ENCODE measurements around the gene BORCS8.

Gene BORCS8

GRCh38 chr19:19170053-19170872 is 21.7 kb downstream of the BORCS8 start, which contains the start of gene MEF2B:
Gene MEF2B (minus strand): TSS chr19:19170263. CDS start chr19:19150735, 19,528 bp downstream.
- H3K27ac Mint-ChIP-seq = no peak within 1 kb of the TSS
- no peaks in the 10 kb centered on the region for H3K9me3 Mint-ChIP-seq
- TF ChIP-seq, protein P1, sequence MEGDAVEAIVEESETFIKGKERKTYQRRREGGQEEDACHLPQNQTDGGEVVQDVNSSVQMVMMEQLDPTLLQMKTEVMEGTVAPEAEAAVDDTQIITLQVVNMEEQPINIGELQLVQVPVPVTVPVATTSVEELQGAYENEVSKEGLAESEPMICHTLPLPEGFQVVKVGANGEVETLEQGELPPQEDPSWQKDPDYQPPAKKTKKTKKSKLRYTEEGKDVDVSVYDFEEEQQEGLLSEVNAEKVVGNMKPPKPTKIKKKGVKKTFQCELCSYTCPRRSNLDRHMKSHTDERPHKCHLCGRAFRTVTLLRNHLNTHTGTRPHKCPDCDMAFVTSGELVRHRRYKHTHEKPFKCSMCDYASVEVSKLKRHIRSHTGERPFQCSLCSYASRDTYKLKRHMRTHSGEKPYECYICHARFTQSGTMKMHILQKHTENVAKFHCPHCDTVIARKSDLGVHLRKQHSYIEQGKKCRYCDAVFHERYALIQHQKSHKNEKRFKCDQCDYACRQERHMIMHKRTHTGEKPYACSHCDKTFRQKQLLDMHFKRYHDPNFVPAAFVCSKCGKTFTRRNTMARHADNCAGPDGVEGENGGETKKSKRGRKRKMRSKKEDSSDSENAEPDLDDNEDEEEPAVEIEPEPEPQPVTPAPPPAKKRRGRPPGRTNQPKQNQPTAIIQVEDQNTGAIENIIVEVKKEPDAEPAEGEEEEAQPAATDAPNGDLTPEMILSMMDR (IDR thresholded peaks at IDR 0.05) = no peak
- peak; percentile 92 for DNase-seq
- no peaks in the 10 kb centered on the region for H3K36me3 Mint-ChIP-seq (ENCODE audit: low read depth)
- peak within 1 kb of the TSS; percentile 75 for H3K4me3 Mint-ChIP-seq
- peaks cover 42% of the 10 kb centered on the region for H3K27me3 Mint-ChIP-seq (ENCODE audit: low read depth, poor library complexity)
- peaks cover 30% of the 10 kb centered on the region for H3K4me1 Mint-ChIP-seq

GRCh38 chr19:19169236-19170052 is 22.5 kb downstream of the BORCS8 start:
- Mint-ChIP-seq H3K27ac (no peak overlapping the region), H3K4me3 (peak overlapping the region; percentile 75), H3K4me1 (peaks cover 30% of the 10 kb centered on the region), H3K36me3 (ENCODE audit: low read depth) (no peaks in the 10 kb centered on the region), H3K9me3 (no peaks in the 10 kb centered on the region), H3K27me3 (ENCODE audit: low read depth, poor library complexity) (peaks cover 42% of the 10 kb centered on the region)
- no peak for DNase-seq
- TF ChIP-seq, protein P1 (IDR thresholded peaks at IDR 0.05) = no peak

- H3K9me3 Mint-ChIP-seq = no peaks in the 10 kb centered on the region
- TF ChIP-seq, protein P1 (IDR thresholded peaks at IDR 0.05) = no peak
- H3K27ac Mint-ChIP-seq = no peak overlapping the region
- peaks cover 42% of the 10 kb centered on the region for H3K27me3 Mint-ChIP-seq (ENCODE audit: low read depth, poor library complexity)
- peaks cover 30% of the 10 kb centered on the region for H3K4me1 Mint-ChIP-seq
- H3K36me3 Mint-ChIP-seq (ENCODE audit: low read depth) = no peaks in the 10 kb centered on the region
- no peak overlapping the region for H3K4me3 Mint-ChIP-seq
- no peak for DNase-seq
Measured at GRCh38 chr19:19167612-19168011, 24.3 kb downstream of the BORCS8 start.

- Mint-ChIP-seq H3K9me3 (no peaks in the 10 kb centered on the region), H3K27ac (no peak overlapping the region), H3K4me3 (no peak overlapping the region), H3K36me3 (ENCODE audit: low read depth) (no peaks in the 10 kb centered on the region), H3K27me3 (ENCODE audit: low read depth, poor library complexity) (peaks cover 32% of the 10 kb centered on the region), H3K4me1 (peaks cover 9% of the 10 kb centered on the region)
- TF ChIP-seq, protein P1 (IDR thresholded peaks at IDR 0.05) = no peak
- DNase-seq = no peak
Measured at GRCh38 chr19:19165396-19165795, 26.6 kb downstream of the BORCS8 start.

- no peak for DNase-seq
- Mint-ChIP-seq H3K4me3 (no peak overlapping the region), H3K27ac (no peak overlapping the region), H3K27me3 (ENCODE audit: low read depth, poor library complexity) (peaks cover 5% of the 10 kb centered on the region), H3K36me3 (ENCODE audit: low read depth) (no peaks in the 10 kb centered on the region), H3K9me3 (no peaks in the 10 kb centered on the region), H3K4me1 (no peaks in the 10 kb centered on the region)
- TF ChIP-seq, protein P1 (IDR thresholded peaks at IDR 0.05) = no peak
Measured at GRCh38 chr19:19162495-19162894, 29.5 kb downstream of the BORCS8 start.
